HUES64 (cell line): ENCODE data around the gene LCOR.

Experiments
- H3K27ac ChIP-seq: 2 replicates; pipeline ENCODE4 v1.7.0; 2013; ENCODE audit warnings: low read depth, low read length, inconsistent platforms
- H3K27me3 ChIP-seq: 2 replicates; pipeline ENCODE4 v1.6.1; 2013; ENCODE audit warnings: mild to moderate bottlenecking, low read length; ENCODE audit not compliant: insufficient read depth
- H3K36me3 ChIP-seq: 2 replicates; pipeline ENCODE4 v1.6.1; 2013; ENCODE audit warnings: mild to moderate bottlenecking, low read length; ENCODE audit not compliant: insufficient read depth
- H3K4me1 ChIP-seq: 2 replicates; pipeline ENCODE4 v1.6.1; 2013; ENCODE audit warnings: mild to moderate bottlenecking, low read length, moderate library complexity; ENCODE audit not compliant: insufficient read depth
- H3K4me3 ChIP-seq: 2 replicates; pipeline ENCODE4 v1.5.1; 2013; ENCODE audit warnings: mild to moderate bottlenecking, low read length, moderate library complexity
- H3K9ac ChIP-seq: 2 replicates; pipeline ENCODE4 v1.6.1; 2013; ENCODE audit warnings: mild to moderate bottlenecking, low read depth, low read length
- H3K9me3 ChIP-seq: 2 replicates; pipeline ENCODE4 v1.6.1; 2013; ENCODE audit warnings: low read depth, low read length; ENCODE audit not compliant: insufficient read depth
- WGBS: fragments of 150-250, 120-280 bp; methylation state at CpG from one replicate; pipeline ENCODE4 v1.1.7; 2013; ENCODE audit warnings: missing lambda C conversion rate; 5-methylcytosine and 5-hydroxymethylcytosine counted together

The LCOR gene

DNA sequence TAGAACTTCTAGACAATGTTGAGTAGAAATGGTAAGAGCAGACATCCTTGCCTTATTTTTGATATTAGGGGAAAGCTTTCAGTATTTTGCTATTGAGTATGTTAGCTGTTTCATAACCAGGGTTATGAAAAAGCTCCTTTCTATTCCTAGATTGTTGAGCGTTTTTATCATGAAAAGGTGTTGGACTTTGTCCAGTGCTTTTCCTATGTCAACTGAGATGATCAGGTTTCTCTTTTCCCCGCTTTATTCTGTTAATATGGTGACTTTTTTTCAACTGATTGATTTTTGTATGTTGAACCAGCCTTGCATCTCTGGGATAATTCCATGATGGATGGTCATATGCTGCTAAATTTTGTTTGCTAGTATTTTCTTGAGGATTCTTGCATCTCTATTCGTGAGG is 58.5 kb downstream of the LCOR start:
- Histone ChIP-seq H3K4me1 (peaks cover 3% of the 10 kb centered on the region; the same call in 1 of the 2 replicates), H3K36me3 (0 out of 2 replicates have a peak, but pooled peaks cover 4% of the 10 kb centered on the region), H3K27ac (no peak overlapping the region), H3K4me3 (no peak overlapping the region), H3K9me3 (peaks cover 5% of the 10 kb centered on the region), H3K27me3 (no peaks in the 10 kb centered on the region), H3K9ac (no peak overlapping the region)
- WGBS: 95% methylated on average over 3 of the region's 3 CpGs

DNA sequence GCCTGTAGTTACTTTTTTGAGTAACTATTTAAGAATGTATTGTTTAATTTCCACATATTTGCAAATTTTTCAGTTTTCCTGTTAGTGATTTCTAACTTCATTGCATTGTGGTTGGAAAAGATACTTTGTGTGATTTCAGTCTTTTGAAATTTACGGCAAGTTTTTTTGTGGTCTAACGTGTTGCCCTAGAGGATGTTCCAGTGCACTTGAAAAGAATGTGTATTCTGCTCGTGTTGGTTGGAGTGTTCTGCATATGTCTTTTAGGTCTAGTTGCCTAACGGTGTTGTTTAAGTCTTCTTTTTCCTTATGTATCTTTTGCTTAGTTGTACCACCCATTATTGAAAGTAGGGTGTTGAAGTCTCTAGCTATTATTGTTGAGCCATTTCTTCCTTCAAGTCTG is 59.7 kb downstream of the LCOR start:
- H3K4me1 ChIP-seq: peaks cover 5% of the 10 kb centered on the region
- 91% methylated on average over 4 of the region's 4 CpGs for WGBS
- no peaks in the 10 kb centered on the region for H3K27me3 ChIP-seq
- H3K9ac ChIP-seq: no peak overlapping the region
- peaks cover 5% of the 10 kb centered on the region for H3K9me3 ChIP-seq
- H3K27ac ChIP-seq: no peak overlapping the region
- H3K36me3 ChIP-seq: no peaks in the 10 kb centered on the region
- H3K4me3 ChIP-seq: no peak overlapping the region

DNA sequence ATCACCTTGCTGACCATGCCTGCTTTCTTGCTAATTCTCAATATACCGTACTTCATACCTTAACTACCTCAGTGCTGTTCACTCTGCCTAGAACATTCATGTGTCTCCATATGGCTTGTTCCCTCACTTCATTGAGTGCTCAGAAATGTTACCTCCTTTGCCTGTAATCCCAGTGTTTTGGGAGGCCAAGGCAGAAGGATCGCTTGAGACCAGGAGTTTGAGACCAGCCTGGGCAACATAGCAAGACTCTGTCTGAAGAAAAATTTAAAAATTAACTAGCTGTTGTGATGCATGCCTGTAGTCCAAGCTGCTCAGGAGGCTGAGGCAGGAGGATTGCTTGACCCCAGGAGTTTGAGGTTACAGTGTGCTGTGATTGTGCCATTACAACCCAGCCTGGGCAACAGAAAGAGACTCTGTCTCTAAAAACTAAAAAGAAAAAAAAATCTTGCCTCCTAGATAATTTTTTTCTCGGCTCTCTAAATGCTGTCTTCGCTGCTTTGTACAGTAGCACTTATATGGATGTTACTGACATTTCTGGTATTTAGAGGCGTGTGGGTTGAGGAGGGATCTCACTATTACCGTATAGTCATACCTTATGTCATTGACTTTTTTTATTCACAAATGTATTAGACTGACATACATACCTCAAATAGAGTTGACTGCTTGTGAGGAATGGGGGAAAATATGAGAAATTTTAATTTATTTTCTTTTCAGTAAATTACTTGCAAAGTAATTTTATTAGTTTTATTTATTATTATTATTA is 63.7 kb downstream of the LCOR start:
- no peak overlapping the region for H3K4me3 ChIP-seq
- no peaks in the 10 kb centered on the region for H3K27me3 ChIP-seq
- no peaks in the 10 kb centered on the region for H3K36me3 ChIP-seq
- 99% methylated on average over 5 of the region's 6 CpGs for WGBS
- no peak overlapping the region for H3K27ac ChIP-seq
- H3K9me3 ChIP-seq: peaks cover 5% of the 10 kb centered on the region
- H3K4me1 ChIP-seq: peaks cover 15% of the 10 kb centered on the region; the same call in 1 of the 2 replicates
- no peak overlapping the region for H3K9ac ChIP-seq

DNA sequence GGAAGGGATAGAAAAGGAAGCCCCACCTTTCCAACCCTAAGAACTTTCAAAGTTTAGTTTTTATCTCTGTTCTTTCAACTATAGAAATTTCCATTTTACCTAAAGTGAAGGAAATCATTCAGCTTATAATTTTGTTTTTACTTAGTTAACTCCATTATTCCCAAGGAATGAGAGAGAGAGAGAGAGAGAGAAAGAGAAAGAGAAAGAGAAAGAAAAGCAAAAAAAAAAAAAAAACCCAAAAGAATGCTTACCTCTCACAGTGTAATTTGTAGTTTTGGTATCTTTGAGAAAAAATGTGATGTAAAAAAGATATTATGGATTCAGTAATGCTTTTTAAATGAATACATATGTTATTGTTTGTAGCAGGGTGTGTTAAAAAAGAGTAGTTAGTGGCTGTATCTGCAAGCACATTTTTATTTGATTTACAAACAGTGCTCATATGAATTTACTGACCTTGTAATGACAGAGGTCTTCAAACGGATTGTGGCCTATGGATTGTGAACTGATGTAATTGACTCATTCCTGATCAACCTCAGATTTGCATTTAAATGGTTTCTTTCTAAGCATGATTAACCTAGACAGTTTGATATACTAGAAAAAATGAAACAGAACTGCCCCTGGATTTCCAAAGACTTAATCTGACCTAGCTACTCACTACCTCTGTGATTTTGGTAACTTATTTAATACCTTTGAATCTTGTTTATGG is 64.9 kb downstream of the LCOR start:
- WGBS: 80% methylated on average over 1 of the region's 1 CpG

DNA sequence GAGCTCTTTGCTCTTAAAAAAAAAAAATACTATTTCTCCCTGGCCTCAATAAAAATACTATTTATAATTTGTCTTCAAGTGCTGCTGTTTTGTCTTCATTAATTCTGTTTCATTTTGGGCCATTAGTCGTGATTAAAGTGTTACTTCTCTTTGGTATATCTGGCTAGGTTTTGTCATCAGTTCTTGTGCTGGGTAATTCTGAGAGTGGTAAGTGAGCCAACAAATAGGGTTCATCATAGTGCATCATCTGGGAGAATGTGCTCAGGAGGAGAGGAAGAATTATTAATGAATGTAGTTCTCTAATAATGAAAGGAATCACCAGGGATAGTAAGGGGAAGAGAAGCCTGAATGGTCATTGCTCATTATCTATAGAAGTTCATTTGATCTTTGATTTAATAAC is 70.0 kb downstream of the LCOR start:
- WGBS: 92% methylated on average over 1 of the region's 1 CpG

More for the DNA sequence above, 64.9 kb downstream of the LCOR start:
- Histone ChIP-seq H3K27ac (no peak overlapping the region), H3K36me3 (no peaks in the 10 kb centered on the region), H3K9me3 (peaks cover 1% of the 10 kb centered on the region), H3K27me3 (no peaks in the 10 kb centered on the region), H3K4me3 (no peak overlapping the region), H3K4me1 (peaks cover 15% of the 10 kb centered on the region; the same call in 1 of the 2 replicates), H3K9ac (no peak overlapping the region)

DNA sequence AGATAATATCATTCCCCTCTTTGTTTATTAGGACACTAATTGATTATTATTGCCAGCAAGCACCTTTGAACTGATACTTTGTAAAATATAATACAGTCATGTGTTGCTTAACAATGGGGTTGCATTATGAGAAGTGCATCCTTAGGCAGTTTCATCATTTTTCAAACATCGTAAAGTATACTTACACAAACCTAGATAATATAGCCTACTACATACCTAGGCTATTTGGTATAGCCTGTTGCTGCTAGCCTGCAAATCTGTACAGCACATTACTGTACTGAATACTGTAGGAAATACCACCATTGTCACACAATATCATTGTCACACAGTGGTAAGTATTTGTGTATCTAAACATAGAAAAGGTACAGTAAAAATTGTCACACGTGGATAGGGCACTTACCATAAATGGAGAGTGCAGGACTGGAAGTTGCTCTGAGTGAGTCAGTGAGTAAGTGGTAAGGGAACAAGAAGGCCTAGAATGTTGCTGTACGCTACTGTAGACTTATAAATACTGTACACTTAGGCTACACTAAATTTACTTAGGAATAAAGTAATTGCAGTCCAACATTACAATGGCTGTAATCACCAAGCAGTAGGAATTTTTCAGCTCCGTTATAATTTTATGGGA is 70.7 kb downstream of the LCOR start:
- WGBS: 97% methylated on average over 4 of the region's 4 CpGs
- Histone ChIP-seq H3K4me3 (no peak overlapping the region), H3K36me3 (no peaks in the 10 kb centered on the region), H3K9me3 (no peaks in the 10 kb centered on the region), H3K27me3 (no peaks in the 10 kb centered on the region), H3K4me1 (peaks cover 36% of the 10 kb centered on the region), H3K9ac (no peak overlapping the region), H3K27ac (no peak overlapping the region)

More for the DNA sequence above, 70.0 kb downstream of the LCOR start:
- H3K4me1 ChIP-seq: peaks cover 38% of the 10 kb centered on the region
- H3K36me3 ChIP-seq: no peaks in the 10 kb centered on the region
- H3K9me3 ChIP-seq: no peaks in the 10 kb centered on the region
- no peak overlapping the region for H3K9ac ChIP-seq
- H3K27ac ChIP-seq: no peak overlapping the region
- no peak overlapping the region for H3K4me3 ChIP-seq
- no peaks in the 10 kb centered on the region for H3K27me3 ChIP-seq

DNA sequence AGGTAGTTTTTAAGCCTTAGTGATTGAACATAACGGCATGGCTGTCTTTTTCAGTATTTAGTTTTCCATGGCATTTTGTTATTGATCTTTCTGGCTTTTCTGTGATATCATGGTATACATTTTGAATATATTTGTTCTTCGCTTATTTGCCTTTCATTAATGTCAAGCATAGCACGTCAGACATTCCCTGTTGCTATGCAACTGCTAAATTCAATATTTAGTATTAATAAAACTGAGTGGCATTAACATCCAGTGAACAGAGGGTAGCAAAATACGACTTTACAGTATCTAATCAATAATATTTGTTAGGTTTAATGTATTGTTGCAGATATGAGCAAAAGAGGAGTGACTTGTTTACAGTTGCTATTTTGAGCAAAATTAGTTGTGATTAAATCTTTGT is 72.5 kb downstream of the LCOR start:
- Histone ChIP-seq H3K4me3 (no peak overlapping the region), H3K27me3 (no peaks in the 10 kb centered on the region), H3K27ac (no peak overlapping the region), H3K4me1 (peaks cover 33% of the 10 kb centered on the region), H3K9ac (no peak overlapping the region), H3K9me3 (no peaks in the 10 kb centered on the region), H3K36me3 (peaks cover 5% of the 10 kb centered on the region; the same call in 1 of the 2 replicates)
- WGBS: 96% methylated on average over 4 of the region's 4 CpGs

DNA sequence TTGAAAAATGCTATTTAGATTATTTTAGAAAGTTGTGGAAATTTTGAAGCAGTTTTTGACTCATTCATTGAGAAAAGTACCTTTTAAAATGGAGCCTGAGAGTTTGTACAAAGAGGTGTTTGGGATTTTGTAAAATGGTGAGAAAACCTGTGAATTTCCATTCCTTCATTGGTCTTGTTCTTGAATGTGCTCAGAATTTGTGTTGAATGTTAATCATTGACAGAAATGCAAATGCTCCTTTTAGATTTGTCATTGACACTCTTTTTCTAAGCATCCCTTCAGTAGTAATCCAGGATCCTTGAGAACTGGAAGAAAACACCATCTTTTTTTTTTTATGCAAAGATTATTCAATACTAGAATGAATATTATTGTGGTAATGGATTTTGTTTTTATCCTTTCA is 74.8 kb downstream of the LCOR start:
- H3K9me3 ChIP-seq: no peaks in the 10 kb centered on the region
- H3K4me3 ChIP-seq: no peak overlapping the region
- no peaks in the 10 kb centered on the region for H3K27me3 ChIP-seq
- H3K36me3 ChIP-seq: peaks cover 5% of the 10 kb centered on the region; the same call in 1 of the 2 replicates
- peaks cover 33% of the 10 kb centered on the region for H3K4me1 ChIP-seq
- H3K9ac ChIP-seq: no peak overlapping the region
- H3K27ac ChIP-seq: no peak overlapping the region

DNA sequence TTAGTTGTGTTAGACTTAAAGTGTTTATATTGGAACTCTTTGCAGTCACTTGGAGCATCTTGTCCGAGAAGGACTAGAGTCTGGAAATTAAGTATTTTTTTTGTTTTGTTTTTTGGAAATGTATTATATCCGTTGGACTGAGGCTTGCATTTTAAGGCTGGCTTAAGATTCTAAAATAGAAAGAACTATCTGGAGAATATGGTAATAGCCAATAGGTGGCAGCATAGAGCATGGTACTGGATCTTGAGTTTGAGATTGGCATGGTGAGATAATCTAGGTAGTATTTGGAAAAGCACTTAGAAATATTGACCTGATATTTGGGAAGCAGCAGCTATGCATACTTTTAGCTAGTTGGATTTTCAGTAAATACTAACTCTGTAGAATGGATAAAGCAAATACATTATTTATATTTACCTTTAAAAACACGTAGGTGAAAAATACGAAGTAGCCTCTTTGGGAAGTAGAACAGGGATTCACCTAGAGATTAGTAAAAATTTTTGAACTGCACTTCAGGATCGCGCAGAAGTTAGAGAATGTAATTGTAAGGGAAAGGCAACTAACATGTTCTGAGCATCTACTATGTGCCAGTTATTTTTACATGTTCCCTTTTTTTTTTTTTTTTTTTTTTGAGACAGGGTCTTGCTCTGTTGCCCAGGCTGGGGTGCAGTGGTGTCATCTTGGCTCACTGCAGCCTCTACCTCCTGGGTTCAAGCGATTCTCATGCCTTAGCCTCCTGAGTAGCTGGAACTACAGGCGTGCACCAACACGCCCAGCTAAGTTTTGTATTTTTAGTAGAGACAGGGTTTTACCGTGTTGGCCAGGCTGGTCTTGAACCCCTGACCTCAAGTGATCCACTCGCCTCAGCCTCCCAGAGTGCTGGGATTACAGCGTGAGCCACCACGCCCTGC is 78.6 kb downstream of the LCOR start:
- peaks cover 14% of the 10 kb centered on the region for H3K36me3 ChIP-seq
- no peak overlapping the region for H3K4me3 ChIP-seq
- no peak overlapping the region for H3K9ac ChIP-seq
- H3K4me1 ChIP-seq: peaks cover 12% of the 10 kb centered on the region
- no peaks in the 10 kb centered on the region for H3K9me3 ChIP-seq
- H3K27me3 ChIP-seq: no peaks in the 10 kb centered on the region
- WGBS: 86% methylated on average over 13 of the region's 13 CpGs
- H3K27ac ChIP-seq: no peak overlapping the region

DNA sequence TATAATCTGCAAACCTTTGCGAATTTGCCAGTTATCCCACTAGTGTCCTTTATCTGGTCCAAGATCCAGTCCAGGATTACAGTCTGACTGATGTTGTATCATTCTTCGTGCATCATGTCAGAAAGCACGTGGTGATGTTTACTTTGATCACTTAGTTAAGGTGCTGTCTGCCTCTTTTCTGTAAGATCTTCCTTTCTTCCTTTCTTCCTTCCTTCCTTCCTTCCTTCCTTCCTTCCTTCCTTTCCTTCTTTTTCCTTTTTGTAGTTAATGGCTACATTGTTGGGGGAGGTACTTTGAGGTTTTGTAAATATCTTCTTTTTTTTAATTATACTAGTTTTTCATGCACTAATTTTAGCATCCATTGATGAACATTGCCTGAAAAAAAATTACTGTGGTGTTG is 80.3 kb downstream of the LCOR start:
- H3K4me3 ChIP-seq: no peak overlapping the region
- H3K27me3 ChIP-seq: no peaks in the 10 kb centered on the region
- no peak overlapping the region for H3K9ac ChIP-seq
- H3K4me1 ChIP-seq: no peaks in the 10 kb centered on the region
- WGBS: 93% methylated on average over 3 of the region's 3 CpGs
- peaks cover 14% of the 10 kb centered on the region for H3K36me3 ChIP-seq
- H3K27ac ChIP-seq: no peak overlapping the region
- H3K9me3 ChIP-seq: no peaks in the 10 kb centered on the region
